Ramos (cell line): ENCODE results near the gene PLEKHD1.

ENCODE experiments used
- in situ Hi-C: fragments of 300-500 bp; cut with MboI; formaldehyde crosslinking; loops from one replicate; pipeline ENCODE4 v1.14.3; 2022; ENCODE audit warnings: low sequenced_read_pairs; ENCODE audit not compliant: unreplicated experiment

PLEKHD1 gene

DNA sequence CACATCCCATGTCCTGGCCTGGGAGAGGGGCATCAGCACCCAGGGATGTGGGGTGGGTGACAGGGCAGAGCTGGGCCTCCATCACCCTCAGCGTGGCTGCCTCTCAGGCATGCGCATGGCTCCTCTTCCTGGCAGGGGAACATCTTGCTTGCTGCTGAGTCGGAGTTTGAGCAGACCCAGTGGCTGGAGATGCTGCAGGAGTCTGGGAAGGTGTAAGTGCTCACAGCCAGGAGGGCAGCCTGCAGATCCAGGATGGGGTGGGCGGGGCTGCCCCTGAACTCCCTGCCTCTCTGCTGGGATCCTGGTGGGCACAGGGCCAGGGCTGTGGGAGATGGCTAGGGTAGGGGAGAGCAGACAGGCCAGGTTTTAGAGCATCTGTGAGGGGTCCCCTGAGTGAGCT, 16.2 kb downstream of the PLEKHD1 start:
- in situ Hi-C loops = no loop called here

DNA sequence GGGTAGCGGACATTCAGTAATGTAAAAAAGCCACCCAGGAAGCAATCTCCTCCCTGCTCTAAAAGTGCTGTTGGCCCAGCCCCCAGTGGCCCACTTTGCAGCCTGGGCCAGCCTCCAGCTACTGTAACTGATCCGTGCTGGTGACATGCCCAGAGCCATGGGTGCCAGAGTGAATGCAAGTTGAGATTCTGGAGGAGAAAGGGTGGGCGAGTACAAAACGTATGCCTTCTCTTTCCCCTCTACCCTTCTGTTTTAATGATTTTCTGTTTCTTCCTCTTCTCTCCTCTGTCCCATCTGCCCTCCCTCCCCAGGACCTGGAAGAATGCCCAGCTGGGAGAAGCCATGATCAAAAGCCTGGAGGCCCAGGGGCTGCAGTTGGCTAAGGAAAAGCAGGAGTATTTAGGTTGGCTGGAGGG, 16.9 kb downstream of the PLEKHD1 start:
- in situ Hi-C loops = no loop called here

DNA sequence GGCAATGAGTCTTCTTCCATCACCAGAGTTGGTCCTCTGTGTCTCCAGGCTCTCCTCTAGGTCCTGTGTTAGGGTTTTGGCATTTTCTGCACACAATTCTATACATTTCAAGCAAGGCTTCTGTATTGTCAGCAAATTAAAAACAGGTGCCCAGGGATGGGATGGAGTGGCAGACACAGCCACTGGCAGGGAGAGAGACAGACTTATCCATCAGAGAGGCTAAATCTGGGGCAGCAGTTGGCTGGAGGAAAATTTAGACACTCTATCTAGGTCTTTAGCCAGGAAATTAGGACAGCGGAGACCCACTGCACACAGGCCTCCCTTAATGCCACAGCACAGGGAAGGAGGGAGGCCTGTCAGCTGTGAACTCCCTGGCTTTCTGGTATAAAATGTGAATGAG, 20.2 kb downstream of the PLEKHD1 start:
- in situ Hi-C loops = no loop called here

DNA sequence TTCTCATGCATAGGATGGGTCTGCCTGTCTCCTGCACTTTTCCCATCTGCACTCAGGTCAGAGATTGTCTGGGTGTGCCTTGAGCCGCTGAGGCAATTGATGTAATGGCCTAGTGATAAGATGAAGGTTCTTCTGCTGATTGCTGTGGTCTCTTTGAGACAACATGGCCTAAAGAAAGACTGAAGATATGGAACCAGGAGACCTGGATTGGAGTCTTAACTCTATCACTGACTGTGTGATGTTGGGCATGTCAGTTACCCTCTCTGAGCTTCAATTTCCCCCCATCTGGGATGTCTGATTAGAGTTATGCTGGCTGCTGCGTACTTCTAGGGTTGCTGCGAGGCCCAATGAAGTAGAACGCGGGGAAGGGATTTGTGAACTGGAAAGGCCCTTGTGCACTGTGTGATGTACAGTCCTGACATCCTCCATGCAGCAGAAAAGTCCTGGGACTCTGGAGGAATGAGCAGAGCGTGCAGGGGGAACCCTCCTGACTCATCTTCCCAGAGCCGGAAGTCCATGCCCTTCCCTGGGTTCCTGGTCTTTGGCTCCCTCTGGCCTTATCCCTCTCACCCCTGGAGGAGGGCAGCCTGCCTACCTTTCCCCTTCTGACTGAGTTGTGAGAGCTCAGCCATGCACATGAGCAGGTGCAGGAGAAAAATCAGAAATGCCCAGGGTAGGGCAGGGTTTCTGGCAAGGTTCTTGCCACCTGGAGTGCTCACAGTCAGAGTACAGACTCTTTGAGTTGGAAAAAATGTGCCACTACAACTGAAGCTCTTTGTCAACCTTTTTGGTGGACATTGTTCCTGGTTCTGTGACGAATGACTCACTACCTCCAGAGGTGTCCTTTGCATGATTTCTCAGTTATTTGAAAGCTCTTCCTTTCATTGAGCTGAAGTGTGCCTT, 21.1 kb downstream of the PLEKHD1 start:
- in situ Hi-C loops = no loop called here

DNA sequence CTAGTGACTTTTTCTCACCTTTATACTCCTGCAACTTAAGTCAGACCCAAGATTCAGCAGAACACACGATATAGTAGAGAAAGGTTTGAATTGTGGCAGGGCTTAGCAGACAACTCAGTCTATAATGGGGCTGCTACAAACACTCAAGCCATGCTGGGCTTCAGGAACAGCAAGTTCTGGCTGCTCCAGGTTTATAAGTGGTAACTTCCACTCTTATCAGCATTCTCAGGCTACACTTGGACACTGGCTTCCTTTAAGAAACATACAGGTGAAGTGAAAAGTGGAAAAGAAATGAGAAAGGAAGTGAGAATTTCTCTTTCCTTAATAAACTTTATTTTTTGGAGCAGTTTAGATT, 21.7 kb downstream of the PLEKHD1 start:
- in situ Hi-C loops = no loop called here

DNA sequence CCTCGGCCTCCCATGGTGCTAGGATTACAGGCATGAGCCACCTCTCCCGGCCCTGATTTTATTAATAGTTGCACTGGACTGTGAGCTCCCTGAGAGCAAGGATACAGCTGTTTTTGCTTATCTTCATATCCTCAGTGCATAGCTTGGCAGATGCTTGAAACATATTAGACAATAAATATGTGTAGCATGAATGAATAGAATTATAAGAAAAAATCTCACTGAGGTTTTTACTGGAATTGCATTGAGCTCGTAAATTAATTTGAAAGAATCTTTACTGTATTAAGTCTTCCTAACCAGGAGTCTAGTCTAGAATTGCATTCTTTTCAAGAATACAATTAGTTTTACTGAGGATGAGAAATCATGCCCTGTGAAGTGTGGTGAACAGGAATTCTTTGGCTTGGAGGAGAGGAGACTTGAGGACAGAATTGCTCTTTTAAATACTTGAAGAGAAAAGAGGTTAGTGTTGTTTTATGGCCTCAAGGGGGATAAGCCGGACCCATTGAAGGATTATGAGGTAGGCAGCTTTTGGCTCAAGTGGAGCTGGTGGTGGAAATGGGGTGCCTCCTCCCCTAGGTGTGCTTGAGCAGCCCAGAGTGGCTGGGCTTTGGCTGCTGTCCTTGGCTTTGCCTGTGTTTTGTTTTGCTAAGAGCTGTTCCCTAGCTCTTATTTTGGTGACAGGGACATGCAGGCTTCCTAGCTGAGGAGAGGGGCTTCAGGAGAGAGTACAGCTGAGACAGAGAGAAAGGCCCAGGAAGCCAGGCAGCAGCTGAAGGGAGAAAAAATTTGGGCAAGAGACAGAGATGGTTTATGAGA, 34.0 kb downstream of the PLEKHD1 start:
- in situ Hi-C loops = no loop called here

DNA sequence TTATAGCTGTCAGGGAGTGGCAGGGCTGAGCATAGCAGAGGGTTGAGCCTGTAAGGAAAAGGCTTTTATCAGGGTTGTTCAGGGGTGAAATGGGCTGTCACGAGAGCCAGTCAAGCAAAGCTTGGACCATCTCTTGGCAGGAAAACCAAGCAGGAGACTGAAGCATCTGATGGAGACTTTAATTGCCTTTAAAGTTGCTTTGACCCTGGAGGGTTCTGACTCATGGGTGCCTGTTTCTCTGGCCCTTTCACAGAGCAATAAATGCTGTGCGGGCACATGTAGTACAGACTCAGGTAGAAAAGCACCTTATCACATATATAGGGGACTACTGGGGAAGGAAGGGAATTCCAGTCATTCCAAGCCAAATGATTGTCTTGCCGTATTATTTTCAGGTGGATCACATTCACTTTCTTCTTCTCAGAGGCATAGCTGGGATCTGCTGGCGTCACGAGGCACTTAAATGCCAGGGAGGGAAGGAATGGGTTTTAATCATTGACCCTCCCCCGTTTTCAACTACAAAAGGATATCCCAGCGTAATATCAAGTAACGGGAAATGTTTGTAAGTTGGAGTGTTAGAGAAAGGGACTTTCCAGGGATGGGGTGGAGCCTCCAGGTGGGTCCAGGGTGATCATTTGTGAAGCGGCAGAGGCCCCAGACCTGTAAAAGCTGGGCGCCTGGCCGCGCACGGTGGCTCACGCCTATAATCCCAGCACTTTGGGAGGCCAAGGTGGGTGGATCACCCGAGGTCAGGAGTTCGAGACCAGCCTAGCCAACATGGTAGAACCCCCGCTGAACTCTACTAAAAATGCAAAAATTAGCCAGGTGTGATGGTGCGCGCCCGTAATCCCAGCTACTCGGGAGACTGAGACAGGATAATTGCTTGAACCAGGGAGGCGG, 34.9 kb downstream of the PLEKHD1 start:
- in situ Hi-C loops = no loop called here

DNA sequence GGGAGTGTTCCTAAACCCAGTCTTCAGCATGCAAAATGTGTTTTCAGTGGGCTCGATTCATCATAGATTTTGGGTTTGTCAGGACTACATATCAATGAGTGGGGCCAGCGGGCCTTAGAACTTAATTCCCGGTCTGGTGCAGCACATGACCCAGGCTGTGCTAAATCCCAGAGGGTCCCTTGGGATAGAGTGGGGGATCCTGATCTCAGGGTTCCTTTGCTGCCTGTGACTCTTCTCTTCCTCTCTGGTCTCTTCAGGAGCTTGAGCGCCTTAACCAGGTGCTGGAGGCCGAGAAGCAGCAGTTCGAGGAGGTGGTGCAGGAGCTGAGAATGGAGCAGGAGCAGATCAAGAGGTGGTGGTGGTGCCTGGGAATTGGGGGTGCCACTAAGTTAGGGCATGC, 37.5 kb downstream of the PLEKHD1 start:
- in situ Hi-C loops = no loop called here

DNA sequence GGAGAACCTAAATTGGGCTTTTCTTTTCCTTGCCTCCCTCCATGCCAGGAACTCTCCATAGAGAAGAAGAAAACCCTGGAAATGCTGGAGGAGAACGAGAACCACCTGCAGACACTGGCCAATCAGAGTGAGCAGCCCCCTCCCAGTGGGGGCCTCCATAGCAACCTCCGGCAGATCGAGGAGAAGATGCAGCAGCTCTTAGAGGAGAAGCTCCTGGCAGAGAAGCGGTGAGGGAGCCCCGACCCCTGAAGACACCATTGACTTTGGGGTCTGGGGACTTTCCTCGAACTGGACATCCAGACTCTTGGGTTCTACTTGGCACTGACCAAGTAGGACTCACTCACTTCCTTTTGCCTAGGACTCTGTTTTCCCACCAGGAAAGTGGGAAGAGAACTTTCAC, 41.4 kb downstream of the PLEKHD1 start:
- in situ Hi-C loops = no loop called here

DNA sequence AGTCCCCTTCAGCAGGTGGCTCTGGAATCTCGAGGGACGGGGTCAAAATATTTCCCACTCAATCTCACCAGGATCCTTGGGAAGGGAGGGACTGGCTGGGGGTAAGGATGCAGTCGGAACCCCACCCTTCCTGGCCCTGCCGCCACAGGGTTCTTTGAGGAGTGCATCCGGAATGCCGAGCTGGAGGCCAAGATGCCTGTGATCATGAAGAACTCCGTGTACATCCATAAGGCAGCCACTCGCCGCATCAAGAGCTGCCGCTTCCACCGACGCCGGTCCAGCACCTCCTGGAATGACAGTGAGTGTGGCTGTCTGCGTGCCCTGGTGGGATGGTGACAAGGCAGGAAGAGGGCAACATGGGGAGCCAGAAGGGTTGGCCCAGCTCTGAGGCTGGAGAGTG, 43.1 kb downstream of the PLEKHD1 start:
- in situ Hi-C loops = no loop called here

DNA sequence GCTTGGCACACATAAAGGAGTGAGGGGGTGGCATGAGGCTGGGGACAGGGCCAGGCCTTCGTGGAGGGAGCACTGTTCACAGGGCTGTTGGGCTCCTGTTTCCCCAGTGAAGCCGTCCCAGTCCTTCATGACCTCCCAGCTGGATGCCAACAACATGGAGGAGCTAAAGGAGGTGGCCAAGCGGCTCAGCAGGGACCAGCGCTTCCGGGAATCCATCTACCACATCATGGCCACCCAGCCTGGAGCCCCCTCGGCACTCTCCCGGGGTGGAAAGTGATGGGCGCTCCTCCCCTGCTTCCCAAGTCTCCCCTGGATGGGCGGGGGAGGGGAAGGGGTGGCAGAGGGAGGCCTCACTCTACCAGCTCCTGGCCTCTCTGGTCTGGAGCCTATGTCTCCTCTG, 43.6 kb downstream of the PLEKHD1 start:
- in situ Hi-C loops = no loop called here

DNA sequence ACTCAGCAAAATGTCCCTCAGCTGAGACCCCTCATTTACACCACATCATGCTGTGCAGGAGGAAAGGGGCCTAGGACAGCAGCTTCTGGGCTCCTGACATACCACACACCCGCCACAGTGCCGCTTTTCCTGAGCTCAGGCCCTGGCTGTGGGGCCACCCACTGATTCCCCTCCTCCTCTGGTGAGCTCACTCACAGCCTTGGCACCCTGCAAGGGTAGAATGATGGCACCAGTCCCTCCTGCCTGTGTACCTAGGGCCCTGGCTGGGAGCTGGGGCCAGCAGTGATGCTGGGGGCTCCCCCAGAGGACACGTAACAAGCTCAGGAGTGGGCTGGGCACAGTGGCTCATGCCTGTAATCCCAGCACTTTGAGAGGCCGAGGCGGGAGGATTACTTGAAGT, 44.4 kb downstream of the PLEKHD1 start:
- in situ Hi-C loops = no loop called here

DNA sequence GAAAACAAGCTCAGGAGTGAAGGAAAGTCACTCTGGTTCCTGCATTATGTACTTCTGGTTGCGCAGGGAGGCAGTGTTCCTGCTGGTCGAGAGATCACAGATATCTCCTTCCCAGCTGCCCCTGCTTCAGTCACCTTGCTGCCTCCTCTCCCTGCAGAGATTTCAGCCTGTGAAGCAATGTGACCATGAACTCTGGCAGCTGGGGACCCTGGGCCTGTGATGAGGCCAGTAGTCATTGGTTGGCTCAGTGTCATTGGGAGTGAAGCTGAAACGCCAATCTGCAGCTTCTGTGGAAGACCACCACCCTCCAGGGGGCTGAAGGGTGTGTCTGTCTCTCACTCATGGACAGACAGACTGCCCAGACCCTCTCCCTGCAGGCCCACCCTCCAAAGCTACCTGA, 45.0 kb downstream of the PLEKHD1 start:
- in situ Hi-C loops = no loop called here

DNA sequence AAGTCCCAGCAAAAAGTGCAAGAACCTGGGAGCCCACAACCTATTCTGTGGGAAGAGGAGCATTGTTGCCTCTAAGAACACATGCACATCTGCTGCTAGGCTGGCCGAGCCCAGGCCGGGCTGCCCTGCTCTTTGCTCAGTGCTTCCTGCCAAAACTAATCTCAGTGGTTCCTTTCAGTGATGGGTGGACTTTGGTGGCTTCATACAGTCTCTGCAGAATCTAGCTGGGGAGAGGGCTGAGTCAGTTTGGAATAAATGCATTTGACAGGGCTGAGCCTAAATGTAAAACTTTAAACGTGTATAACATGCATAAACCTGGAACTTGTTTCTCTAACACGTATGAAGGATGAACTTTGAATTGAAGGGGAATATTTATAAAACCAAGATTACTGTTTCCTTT, 45.6 kb downstream of the PLEKHD1 start:
- in situ Hi-C loops = no loop called here

DNA sequence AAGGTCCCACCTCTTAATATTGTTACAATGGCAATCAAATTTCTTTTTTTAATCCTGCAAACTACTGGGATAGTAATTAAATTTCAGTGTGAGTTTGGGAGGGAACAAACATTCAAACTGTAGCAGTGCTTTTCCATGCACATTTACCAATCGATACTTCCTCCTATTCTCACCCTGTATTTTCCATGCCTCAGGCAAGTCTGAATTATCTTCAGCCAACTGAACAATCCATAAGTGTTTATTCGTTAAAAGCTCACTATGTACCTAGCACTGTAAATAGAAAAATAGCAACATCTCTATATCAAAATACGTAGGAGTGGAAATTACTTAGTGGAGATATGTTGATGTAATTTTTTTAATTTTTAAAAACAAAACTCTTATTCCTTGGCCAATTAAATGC, 46.6 kb downstream of the PLEKHD1 start:
- in situ Hi-C loops = no loop called here

DNA sequence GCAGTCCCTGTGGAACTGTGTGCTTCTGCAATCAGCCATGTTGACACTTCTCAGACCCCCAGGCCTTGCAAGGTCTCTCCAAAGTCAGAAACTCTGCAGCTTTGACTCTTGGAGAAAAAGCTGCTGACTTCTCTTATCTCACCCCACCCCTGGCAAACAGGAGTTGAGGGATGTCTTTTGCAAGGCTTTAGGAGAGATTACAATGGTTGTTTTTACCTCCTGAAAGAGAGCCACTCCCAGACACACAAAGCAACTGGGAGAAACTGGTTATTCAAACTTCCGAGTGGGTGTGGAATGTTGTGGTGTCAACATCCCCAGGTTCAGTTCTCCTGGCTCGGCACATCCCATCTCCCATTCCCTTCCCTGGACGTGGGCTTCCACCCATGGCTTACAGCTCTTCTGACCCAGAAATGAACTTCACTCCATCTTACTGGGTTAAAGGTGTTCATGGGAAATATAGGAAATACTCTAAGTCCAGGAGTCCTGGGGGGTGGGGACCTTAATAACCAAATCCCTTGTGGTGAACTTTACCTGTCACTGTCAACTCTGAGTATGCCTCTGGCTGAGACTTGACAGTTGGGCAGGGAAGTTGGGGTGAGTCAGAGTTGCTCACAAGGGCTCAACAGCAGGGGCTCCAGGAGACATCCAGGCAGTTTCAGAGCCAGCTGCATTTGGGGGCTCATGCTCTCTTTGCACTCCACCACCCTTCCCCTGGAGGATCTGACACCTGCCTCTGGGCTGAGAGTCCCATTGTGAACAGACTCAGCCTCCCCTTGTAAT, 48.2 kb downstream of the PLEKHD1 start:
- in situ Hi-C loops = no loop called here

DNA sequence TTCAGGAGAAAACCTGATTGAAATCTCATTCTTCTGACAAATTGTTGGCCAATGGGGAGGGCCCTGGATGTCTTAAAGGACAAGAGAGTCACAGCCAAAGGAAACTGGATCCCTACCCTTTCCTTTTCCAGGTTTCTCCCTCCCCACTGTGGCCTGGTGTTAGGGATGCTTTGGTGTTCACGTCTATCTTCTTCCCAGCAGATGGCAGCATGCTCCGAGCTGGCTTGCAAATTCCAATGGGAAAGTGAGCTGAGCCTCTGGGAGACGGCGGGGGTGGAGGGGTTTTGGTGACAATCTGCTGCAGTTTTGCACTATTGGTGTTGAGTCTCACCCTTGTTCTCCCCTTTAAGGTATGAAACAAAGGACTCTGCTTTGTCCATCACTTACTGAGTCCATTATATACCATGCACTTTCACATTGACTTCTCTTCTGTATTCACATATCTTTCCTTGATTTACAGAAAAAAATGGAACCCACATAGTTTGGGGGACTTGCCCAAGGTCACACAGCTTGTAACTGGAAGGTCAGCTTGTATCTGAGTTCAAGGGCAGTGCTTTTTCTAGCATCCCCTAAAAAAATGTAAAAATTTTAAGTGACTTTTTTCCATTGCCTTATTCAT, 50.8 kb downstream of the PLEKHD1 start:
- in situ Hi-C loops = no loop called here

DNA sequence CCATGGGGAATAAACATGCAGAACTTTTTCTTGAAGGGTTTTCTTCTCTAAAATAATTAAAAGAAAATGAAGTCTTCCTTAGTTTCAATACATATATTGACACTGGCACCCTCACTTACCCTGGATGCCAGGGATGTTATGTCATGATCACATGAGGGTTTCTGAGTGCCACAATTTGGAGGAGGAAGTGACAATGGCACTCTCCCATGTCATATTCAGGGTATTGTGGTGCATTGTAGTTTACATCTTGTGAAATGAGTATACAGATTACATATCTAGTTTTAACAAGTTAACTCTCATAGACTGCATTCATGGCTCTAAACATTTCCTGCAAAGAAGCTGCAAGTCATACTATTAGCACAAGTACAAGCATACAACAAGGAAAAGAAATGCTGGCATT, 52.4 kb downstream of the PLEKHD1 start:
- in situ Hi-C loops = no loop called here

DNA sequence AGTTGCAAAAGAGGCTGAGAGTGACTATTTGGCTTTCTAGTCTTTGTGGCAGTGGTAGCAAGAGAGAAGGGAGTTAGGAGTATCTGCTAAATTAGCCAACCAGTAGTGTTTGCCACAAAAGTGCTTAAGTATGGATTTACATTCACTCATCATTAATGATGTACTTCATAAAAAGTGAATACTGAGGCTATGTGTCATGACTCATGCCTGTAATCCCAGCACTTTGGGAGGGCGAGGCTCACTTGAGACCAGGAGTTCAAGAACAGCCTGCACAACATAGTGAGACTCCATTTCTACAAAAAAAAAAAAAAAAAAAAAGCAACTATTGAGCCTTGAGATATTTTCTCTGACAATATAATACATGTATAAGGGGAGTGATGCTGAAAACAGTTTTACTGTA, 53.4 kb downstream of the PLEKHD1 start:
- in situ Hi-C loops = no loop called here
